C4-2B (cell line): ENCODE data around the gene DLGAP1.

Source experiments
- ZFX ChIP-seq: fragments of 450-650 bp; IDR thresholded peaks from 2 replicates; pipeline ENCODE4 v1.6.1; 2017
- TF ChIP-seq, protein P1 (sequence below): fragments of 450-650 bp; conservative IDR thresholded peaks from 2 replicates; pipeline ENCODE4 v1.5.1; 2017; ENCODE audit warnings: mild to moderate bottlenecking

- TF ChIP-seq, protein P1, sequence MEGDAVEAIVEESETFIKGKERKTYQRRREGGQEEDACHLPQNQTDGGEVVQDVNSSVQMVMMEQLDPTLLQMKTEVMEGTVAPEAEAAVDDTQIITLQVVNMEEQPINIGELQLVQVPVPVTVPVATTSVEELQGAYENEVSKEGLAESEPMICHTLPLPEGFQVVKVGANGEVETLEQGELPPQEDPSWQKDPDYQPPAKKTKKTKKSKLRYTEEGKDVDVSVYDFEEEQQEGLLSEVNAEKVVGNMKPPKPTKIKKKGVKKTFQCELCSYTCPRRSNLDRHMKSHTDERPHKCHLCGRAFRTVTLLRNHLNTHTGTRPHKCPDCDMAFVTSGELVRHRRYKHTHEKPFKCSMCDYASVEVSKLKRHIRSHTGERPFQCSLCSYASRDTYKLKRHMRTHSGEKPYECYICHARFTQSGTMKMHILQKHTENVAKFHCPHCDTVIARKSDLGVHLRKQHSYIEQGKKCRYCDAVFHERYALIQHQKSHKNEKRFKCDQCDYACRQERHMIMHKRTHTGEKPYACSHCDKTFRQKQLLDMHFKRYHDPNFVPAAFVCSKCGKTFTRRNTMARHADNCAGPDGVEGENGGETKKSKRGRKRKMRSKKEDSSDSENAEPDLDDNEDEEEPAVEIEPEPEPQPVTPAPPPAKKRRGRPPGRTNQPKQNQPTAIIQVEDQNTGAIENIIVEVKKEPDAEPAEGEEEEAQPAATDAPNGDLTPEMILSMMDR: no peak
- TF ChIP-seq ZFX: no peak
Measured at GRCh38 chr18:3520230-3521085, 934.6 kb downstream of the DLGAP1 start.
